Pons (tissue), 1 donor: ENCODE results near the gene DENND1A.
"Not testable (repeated sequence)": the region's sequence is repeated elsewhere in the genome, so short reads cannot be mapped to it uniquely, and the experiment has no call there.

Source experiments
- DNase-seq: peaks from one replicate; pipeline ENCODE4 v3.0.0-alpha.2; 2016; ENCODE audit warnings: low spot score

Gene DENND1A

GRCh38 chr9:123923377-123923776, 6.5 kb downstream of the DENND1A start:
- DNase-seq, result no peak

- peak; percentile 2 for DNase-seq
Observed at GRCh38 chr9:123922911-123923310, 7.0 kb downstream of the DENND1A start.

GRCh38 chr9:123922431-123922830, 7.5 kb downstream of the DENND1A start:
- no peak for DNase-seq

GRCh38 chr9:123914517-123915196, 15.3 kb downstream of the DENND1A start:
- DNase-seq, result no peak

GRCh38 chr9:123912167-123912897, 17.6 kb downstream of the DENND1A start:
- no peak for DNase-seq

- no peak for DNase-seq
Observed at GRCh38 chr9:123911024-123911423, 18.9 kb downstream of the DENND1A start.

- DNase-seq, result not testable (repeated sequence)
Observed at GRCh38 chr9:123909192-123909591, 20.7 kb downstream of the DENND1A start.

- DNase-seq, result not testable (repeated sequence)
Observed at GRCh38 chr9:123903550-123903949, 26.4 kb downstream of the DENND1A start.

GRCh38 chr9:123894822-123895221, 35.1 kb downstream of the DENND1A start:
- DNase-seq, result no peak

GRCh38 chr9:123893831-123894460, 36.0 kb downstream of the DENND1A start:
- no peak for DNase-seq

- no peak for DNase-seq
Observed at GRCh38 chr9:123893115-123893514, 36.8 kb downstream of the DENND1A start.

- DNase-seq, result no peak
Observed at GRCh38 chr9:123887837-123888236, 42.1 kb downstream of the DENND1A start.

GRCh38 chr9:123885834-123886233, 44.1 kb downstream of the DENND1A start:
- not testable (repeated sequence) for DNase-seq

- no peak for DNase-seq
Observed at GRCh38 chr9:123883634-123884033, 46.3 kb downstream of the DENND1A start.

GRCh38 chr9:123881604-123882003, 48.3 kb downstream of the DENND1A start:
- DNase-seq, result no peak

- no peak for DNase-seq
Observed at GRCh38 chr9:123880420-123880819, 49.5 kb downstream of the DENND1A start.

- DNase-seq, result no peak
Observed at GRCh38 chr9:123876750-123877149, 53.2 kb downstream of the DENND1A start.

GRCh38 chr9:123872710-123873109, 57.2 kb downstream of the DENND1A start:
- no peak for DNase-seq

GRCh38 chr9:123871781-123872180, 58.1 kb downstream of the DENND1A start:
- DNase-seq, result peak; percentile 82

GRCh38 chr9:123868002-123868401, 61.9 kb downstream of the DENND1A start:
- no peak for DNase-seq

GRCh38 chr9:123867034-123867433, 62.9 kb downstream of the DENND1A start:
- peak; percentile 70 for DNase-seq

GRCh38 chr9:123866497-123866896, 63.4 kb downstream of the DENND1A start:
- no peak for DNase-seq
